Small intestine (tissue), 7 donors: ENCODE measurements around the gene FGA. TPM values are rescaled to one million over a fixed set of nuclear protein-coding genes. Genes with fewer than 3 reads are reported as not detected.

Source experiments
- DNase-seq, 2 donors: peaks; one replicate each; pipeline versions ENCODE4 v3.0.0 to v3.0.0-alpha.2; 2013
- FAIRE-seq: peaks from 2 replicates; lab custom pipeline; 2012; peaks lifted over from hg19 to GRCh38; lab: Jason Lieb, UNC
- H3K27ac ChIP-seq, 3 donors: one replicate each; pipeline ENCODE4 v1.5.1; 2013; ENCODE audit warnings: low read length in 2 of 3, mild to moderate bottlenecking in 2 of 3, control low read depth in 1 of 3, inconsistent platforms in 1 of 3, low read depth in 1 of 3, moderate library complexity in 1 of 3
- H3K27me3 ChIP-seq, 3 donors: one replicate each; pipeline ENCODE4 v1.6.1; 2013; ENCODE audit warnings: low read length in 3 of 3, inconsistent platforms in 1 of 3; ENCODE audit not compliant: control insufficient read depth in 3 of 3, insufficient read depth in 3 of 3
- H3K36me3 ChIP-seq, 3 donors: one replicate each; pipeline ENCODE4 v1.6.1; 2013; ENCODE audit warnings: low read length in 3 of 3, inconsistent platforms in 1 of 3, low read depth in 1 of 3, mild to moderate bottlenecking in 1 of 3, moderate library complexity in 1 of 3; ENCODE audit not compliant: control insufficient read depth in 3 of 3, insufficient read depth in 2 of 3
- H3K4me1 ChIP-seq, 3 donors: one replicate each; pipeline ENCODE4 v1.6.1; 2013; ENCODE audit warnings: low read length in 2 of 3, inconsistent platforms in 1 of 3, low read depth in 1 of 3, mild to moderate bottlenecking in 1 of 3, moderate library complexity in 1 of 3; ENCODE audit not compliant: control insufficient read depth in 3 of 3, insufficient read depth in 2 of 3
- H3K4me3 ChIP-seq, 3 donors: one replicate each; pipeline ENCODE4 v1.5.1; 2013; ENCODE audit warnings: low read length in 3 of 3, control low read depth in 1 of 3, inconsistent platforms in 1 of 3, low read depth in 1 of 3, mild to moderate bottlenecking in 1 of 3, moderate library complexity in 1 of 3
- H3K9me3 ChIP-seq, 2 donors: one replicate each; pipeline ENCODE4 v1.6.1; 2013; ENCODE audit warnings: low read depth in 1 of 2, low read length in 1 of 2; ENCODE audit not compliant: control insufficient read depth in 2 of 2, insufficient read depth in 1 of 2
- WGBS, 3 donors: extraction: QIAGEN DNeasy Blood & Tissue Kit; methylation state at CpG; one replicate each; pipeline ENCODE4 v1.1.7; 2013; 5-methylcytosine and 5-hydroxymethylcytosine counted together
- polyA plus RNA-seq, 4 donors: library from polyadenylated mRNA; stranded (reverse) in 3 of 4; unstranded in 1 of 4; fragments of 200-250 nt in 3 of 4; fragments of 120-200 nt in 1 of 4; gene quantifications; one replicate each; pipeline versions ENCODE4 v1.2.1 to v1.2.3, GENCODE V29; 2013
- donor health status: healthy with polysubstance abuse.
- donor health status: control.
- donor health status: control.
- donor health status: Bipolar disorder and iron deficiency.
- donor health status: healthy.

Gene FGA
- polyA plus RNA-seq, 4 donors, result 0.36 to 24.6 TPM; not detected in 2

GRCh38 chr4:154569028-154569427 is 21.5 kb downstream of the FGA start:
- FAIRE-seq, result no peak
- no peaks in the 10 kb centered on the region for H3K27me3 ChIP-seq
- no peak for DNase-seq
- no peak overlapping the region for H3K4me3 ChIP-seq
- H3K9me3 ChIP-seq, result no peaks in the 10 kb centered on the region
- WGBS, 3 donors, result 56 to 61% (median 59%) methylated on average over 3 of the region's 3 CpGs
- H3K4me1 ChIP-seq, result no peaks in the 10 kb centered on the region
- H3K36me3 ChIP-seq, result peaks cover 0 to 8% (median 0%) of the 10 kb centered on the region in 3 donors
- H3K27ac ChIP-seq, result no peak overlapping the region

GRCh38 chr4:154566639-154567204 is 23.8 kb downstream of the FGA start:
- Histone ChIP-seq H3K27ac (no peak overlapping the region), H3K36me3 (peaks cover 0 to 8% (median 0%) of the 10 kb centered on the region in 3 donors), H3K4me1 (peaks cover 0 to 3% (median 0%) of the 10 kb centered on the region in 3 donors), H3K27me3 (no peaks in the 10 kb centered on the region), H3K9me3 (no peaks in the 10 kb centered on the region), H3K4me3 (no peak overlapping the region)
- FAIRE-seq, result no peak
- DNase-seq, result no peak
- WGBS, 3 donors, result 82 to 84% (median 84%) methylated on average over 5 of the region's 5 CpGs

- DNase-seq (no peak), FAIRE-seq (no peak)
- Histone ChIP-seq H3K9me3 (no peaks in the 10 kb centered on the region), H3K27ac (no peak overlapping the region), H3K36me3 (peaks cover 0 to 8% (median 0%) of the 10 kb centered on the region in 3 donors), H3K4me1 (peaks cover 0 to 9% (median 0%) of the 10 kb centered on the region in 3 donors), H3K4me3 (no peak overlapping the region), H3K27me3 (no peaks in the 10 kb centered on the region)
- 87 to 94% (median 92%) methylated on average over 6 of the region's 6 CpGs for WGBS, 3 donors
Observed at GRCh38 chr4:154565704-154566103, 24.8 kb downstream of the FGA start.

DNA sequence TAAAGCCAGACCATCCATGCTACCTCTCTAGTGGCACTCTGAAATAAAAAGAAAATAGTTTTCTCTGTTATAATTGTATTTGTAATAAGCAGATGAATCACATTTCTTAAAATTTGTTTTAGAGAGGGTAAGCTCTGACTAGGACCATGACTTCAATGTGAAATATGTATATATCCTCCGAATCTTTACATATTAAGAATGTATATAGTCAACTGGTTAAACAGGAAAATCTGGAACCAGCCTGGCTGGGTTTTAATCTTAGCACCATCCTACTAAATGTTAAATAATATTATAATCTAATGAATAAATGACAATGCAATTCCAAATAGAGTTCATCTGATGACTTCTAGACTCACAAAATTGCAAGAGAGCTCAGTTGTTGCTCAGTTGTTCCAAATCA is 26.2 kb downstream of the FGA start:
- Histone ChIP-seq H3K27ac (no peak overlapping the region), H3K9me3 (no peaks in the 10 kb centered on the region), H3K27me3 (no peaks in the 10 kb centered on the region), H3K4me3 (peak overlapping the region in 1 of 3 donors; percentile 17), H3K36me3 (peaks cover 0 to 8% (median 0%) of the 10 kb centered on the region in 3 donors), H3K4me1 (peaks cover 0 to 12% (median 0%) of the 10 kb centered on the region in 3 donors)
- DNase-seq (peak in 1 of 2 donors; percentile 10), FAIRE-seq (no peak)
- 88 to 95% (median 94%) methylated on average over 1 of the region's 1 CpG for WGBS, 3 donors

GRCh38 chr4:154562697-154563254 is 27.8 kb downstream of the FGA start, which contains the start of gene FGB:
TSS of gene FGB (plus strand) at chr4:154563011. CDS start at chr4:154563019, 8 bp downstream.
- Histone ChIP-seq H3K27me3 (no peaks in the 10 kb centered on the region), H3K4me3 (peak within 1 kb of the TSS in 1 of 3 donors; percentile 17), H3K36me3 (peaks cover 0 to 4% (median 0%) of the 10 kb centered on the region in 3 donors), H3K9me3 (no peaks in the 10 kb centered on the region), H3K4me1 (peaks cover 0 to 12% (median 0%) of the 10 kb centered on the region in 3 donors), H3K27ac (peak within 1 kb of the TSS in 1 of 3 donors; percentile 32)
- 54 to 66% (median 56%) methylated on average over 2 of the region's 2 CpGs for WGBS, 3 donors
- FAIRE-seq (no peak), DNase-seq (peak in 1 of 2 donors; percentile 42)

GRCh38 chr4:154560824-154561231 is 29.7 kb downstream of the FGA start:
- no peak for DNase-seq
- H3K36me3 ChIP-seq, result peaks cover 0 to 2% (median 0%) of the 10 kb centered on the region in 3 donors
- 84 to 90% (median 84%) methylated on average over 4 of the region's 4 CpGs for WGBS, 3 donors
- H3K9me3 ChIP-seq, result no peaks in the 10 kb centered on the region
- FAIRE-seq, result no peak
- peak overlapping the region in 1 of 3 donors; percentile 67 for H3K27ac ChIP-seq
- H3K4me1 ChIP-seq, result peaks cover 0 to 12% (median 0%) of the 10 kb centered on the region in 3 donors
- H3K27me3 ChIP-seq, result no peaks in the 10 kb centered on the region
- no peak overlapping the region for H3K4me3 ChIP-seq

- Histone ChIP-seq H3K9me3 (no peaks in the 10 kb centered on the region), H3K4me1 (peaks cover 0 to 12% (median 0%) of the 10 kb centered on the region in 3 donors), H3K27me3 (no peaks in the 10 kb centered on the region), H3K36me3 (no peaks in the 10 kb centered on the region), H3K27ac (peak overlapping the region in 1 of 3 donors; percentile 67), H3K4me3 (no peak overlapping the region)
- WGBS, 3 donors, result 90 to 100% (median 97%) methylated on average over 1 of the region's 1 CpG
- FAIRE-seq, result no peak
- no peak for DNase-seq
Observed at GRCh38 chr4:154560419-154560801, 30.1 kb downstream of the FGA start.

GRCh38 chr4:154559494-154560418 is 30.8 kb downstream of the FGA start:
- Histone ChIP-seq H3K27ac (peak overlapping the region in 1 of 3 donors; percentile 67), H3K27me3 (no peaks in the 10 kb centered on the region), H3K36me3 (no peaks in the 10 kb centered on the region), H3K4me1 (peaks cover 0 to 12% (median 0%) of the 10 kb centered on the region in 3 donors), H3K4me3 (no peak overlapping the region), H3K9me3 (no peaks in the 10 kb centered on the region)
- no peak for FAIRE-seq
- peak; percentile 57 to 90 for DNase-seq
- 25 to 52% (median 34%) methylated on average over 9 of the region's 9 CpGs for WGBS, 3 donors
